HG03432 (cell line): ENCODE measurements around the gene SEMG1.

Source experiments
- ATAC-seq: cut with Tn5 transposase; IDR thresholded peaks from one replicate; pipeline ENCODE4 v1.9.1; 2021; ENCODE audit warnings: mild to moderate bottlenecking, moderate library complexity; ENCODE audit not compliant: unreplicated experiment

The SEMG1 gene

DNA sequence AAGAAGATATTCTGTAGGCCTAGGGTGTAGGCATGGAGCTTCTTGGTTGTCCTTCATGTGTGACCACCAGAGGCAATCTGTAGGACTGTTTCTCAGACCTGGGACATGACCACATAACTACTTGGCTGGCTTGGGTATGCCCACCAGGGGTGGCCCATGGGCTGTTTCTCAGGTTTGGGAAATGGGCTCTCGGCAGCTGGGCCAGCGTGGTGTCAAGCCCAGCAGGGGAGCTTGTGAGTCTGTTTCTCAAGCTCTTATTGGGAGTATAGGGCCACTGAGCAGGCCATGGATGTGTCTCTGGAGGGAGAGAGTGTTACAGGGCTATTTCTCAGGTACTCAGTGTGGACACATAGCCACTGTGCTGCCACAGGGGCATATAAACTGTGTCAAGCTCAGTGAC is 11.8 kb downstream of the SEMG1 start:
- ATAC-seq, result no peak

DNA sequence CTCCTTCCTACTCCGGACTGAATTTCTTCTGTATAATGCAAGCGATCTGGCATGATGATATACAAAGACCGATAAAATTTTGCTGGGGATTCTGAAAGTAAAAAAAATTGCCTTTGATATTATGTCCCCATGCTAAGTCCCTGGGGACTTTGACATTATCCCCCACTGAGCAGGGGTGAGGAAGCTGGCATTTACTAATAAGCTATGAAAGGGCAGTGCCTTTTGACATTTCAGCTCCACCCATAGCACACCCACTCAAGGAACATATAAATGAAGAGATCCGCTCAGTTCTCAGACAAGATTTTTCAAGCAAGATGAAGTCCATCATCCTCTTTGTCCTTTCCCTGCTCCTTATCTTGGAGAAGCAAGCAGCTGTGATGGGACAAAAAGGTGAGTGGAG is 14.2 kb downstream of the SEMG1 start, which contains the start of gene SEMG2:
Gene SEMG2 (plus strand): TSS at position 298 of the 400 bp plus-strand sequence. CDS start 17 bp downstream, at position 315.
- no peak for ATAC-seq

GRCh38 chr20:45223136-45223535 is 16.3 kb downstream of the SEMG1 start:
- ATAC-seq, result no peak

GRCh38 chr20:45226287-45226686 is 19.5 kb downstream of the SEMG1 start:
- no peak for ATAC-seq

DNA sequence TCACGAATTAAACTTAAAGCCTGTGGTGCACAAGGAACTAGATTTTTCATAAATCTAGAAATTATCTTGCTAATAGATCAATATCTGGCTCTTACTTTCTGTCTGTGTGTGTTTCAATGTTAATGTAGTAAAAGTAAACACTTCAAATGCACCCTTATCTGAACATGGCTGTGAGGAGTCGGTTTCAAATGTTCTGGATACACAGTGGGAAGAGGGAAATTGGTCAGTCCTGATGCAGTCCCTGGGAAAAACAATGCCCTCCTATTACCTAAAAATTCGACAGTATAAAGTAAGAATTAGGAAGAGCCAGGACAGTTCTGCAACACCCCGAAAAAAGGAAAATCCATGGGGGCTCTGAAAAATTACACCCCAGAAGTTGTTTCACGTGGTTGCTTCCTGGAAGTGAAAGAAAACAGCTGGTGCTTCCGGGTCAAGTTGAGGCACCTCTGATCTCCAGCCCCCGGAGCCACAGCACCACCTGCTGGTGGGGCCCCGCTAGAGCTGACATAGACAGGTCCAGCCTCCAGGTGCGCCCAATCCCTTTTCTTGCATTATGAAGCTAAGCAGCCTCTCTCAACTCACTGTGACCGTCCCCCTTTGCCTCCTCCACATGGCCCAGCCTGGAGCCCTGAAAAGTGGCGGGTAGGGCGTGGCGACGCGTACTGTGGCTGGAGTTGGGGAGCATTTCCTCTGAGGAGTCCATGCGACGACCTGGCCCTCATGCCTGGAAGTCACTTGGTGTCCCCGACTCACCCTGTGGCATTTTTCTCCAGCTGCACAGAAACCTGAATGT is 22.6 kb downstream of the SEMG1 start:
- ATAC-seq, result no peak

- no peak for ATAC-seq
Observed at GRCh38 chr20:45230631-45231030, 23.8 kb downstream of the SEMG1 start.

DNA sequence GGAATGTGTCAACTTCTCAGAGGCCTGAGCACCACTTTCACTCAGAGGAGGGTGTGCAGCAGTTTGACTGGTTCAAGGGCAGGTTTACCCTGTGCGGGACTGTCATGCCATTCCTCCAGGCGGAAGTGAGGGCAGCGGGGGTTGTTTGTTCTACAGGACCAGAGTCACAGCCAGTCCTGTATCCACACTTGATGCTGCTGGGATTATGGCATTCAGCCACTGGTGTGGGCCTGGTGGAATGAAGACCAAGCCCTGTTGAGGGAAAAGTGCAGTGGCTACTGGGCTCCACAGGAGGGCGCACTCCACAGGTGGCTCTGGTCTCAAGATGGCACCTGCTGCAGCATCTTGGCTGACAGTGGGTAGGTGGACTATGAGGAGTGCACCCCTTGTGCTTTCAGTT is 29.2 kb downstream of the SEMG1 start:
- no peak for ATAC-seq

- no peak for ATAC-seq
Observed at GRCh38 chr20:45238139-45238538, 31.3 kb downstream of the SEMG1 start.

DNA sequence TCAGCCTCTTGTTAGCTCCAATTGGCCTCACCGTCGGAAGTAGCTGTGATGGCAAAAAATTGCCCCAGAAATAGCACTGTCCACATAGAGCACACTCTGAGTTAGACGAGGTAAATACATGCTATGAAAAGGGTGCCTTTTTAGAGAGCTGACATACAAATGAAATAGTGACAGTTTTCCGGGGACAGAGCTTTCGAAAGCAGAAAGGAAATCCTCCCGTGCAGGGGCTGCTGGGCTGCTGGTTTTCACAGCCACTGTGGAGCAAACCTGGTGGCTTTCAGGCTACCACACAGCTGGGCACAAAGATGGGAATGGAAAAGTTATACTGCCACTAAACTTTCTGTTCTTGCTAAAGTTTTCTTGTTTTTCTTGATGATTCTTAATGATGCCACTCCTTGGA is 39.3 kb downstream of the SEMG1 start:
- ATAC-seq, result no peak

DNA sequence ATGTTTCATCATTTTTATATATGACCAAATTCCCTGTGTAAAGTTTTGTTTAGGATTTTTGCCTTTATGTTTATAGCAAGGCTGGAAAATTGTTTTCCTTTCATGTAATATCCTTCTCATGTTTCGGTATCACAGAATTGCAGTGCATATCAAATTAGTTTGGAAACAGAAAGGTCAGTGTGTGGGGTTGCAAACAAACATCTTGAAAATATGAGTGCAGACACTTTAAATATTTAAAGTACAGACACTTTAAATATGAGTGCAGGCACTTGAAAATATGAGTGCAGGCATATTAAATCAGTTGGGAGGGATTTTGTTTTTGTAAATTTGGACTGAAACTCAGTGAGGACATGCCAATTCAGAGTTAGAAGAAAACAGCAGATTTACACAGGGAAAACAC is 41.0 kb downstream of the SEMG1 start:
- ATAC-seq, result no peak

DNA sequence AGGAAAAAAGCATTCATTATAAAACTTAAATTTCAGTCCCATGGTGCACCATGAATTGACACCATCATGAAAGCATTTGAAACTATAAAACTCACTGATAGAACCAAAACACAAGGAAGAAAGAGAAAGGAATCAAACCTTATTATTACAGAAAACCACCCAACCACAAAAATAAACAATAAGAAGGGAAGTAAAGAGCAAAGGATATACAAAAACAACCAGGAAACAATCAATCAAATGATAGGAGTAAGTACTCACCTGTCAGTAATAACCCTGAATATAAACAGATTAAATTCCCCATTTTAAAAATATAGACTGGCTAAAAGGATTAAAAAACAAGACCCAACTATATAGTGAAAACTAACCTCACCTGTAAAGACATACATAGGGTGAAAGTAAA is 41.8 kb downstream of the SEMG1 start:
- ATAC-seq, result no peak

- ATAC-seq, result no peak
Observed at GRCh38 chr20:45251884-45252560, 45.2 kb downstream of the SEMG1 start.

- ATAC-seq, result no peak
Observed at GRCh38 chr20:45253261-45253660, 46.4 kb downstream of the SEMG1 start.

DNA sequence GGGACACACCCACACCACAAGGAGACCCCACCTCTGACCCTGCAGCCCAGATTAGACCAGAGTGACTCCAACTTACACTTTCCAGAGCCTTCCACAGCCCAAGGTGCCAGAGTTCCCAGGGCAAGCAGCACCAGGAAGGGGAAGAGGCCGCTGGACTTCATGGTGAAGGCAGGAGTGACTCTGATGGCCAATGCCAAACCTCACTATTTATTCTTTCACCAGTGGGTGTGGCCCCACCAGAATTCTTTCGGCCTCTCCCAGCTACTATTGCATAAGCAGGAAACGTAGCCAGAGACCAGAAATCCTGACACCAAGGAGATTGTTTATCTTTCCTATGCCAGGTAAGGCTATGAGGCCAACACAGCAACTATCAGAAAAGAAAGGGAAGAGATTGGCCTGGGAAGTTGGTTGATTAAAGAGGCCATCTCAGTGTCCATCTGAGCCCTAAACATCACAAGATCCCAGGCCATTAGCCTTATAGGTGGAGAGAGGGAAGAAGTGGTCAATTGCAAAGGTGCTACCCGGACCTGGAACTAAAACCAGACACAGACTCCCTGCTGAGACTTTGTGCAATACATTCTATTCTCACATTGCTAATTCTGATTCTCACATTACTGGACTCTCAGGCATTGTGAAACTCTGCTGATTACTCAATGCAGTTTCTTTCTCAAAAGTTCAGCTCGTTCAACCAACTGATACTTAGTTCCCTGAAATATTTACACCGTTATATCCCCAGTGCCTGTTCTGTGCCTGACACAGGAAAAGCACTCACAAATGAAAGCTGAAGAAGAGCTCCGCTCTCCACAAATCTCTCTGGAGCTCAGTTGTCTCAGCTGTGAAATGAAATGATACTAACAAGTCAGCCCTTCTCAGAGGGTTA is 47.8 kb downstream of the SEMG1 start, which contains the start of gene SLPI:
Gene SLPI (minus strand): TSS at position 182 of the 880 bp plus-strand sequence. CDS start 21 bp downstream, at position 161.
- ATAC-seq, result no peak

DNA sequence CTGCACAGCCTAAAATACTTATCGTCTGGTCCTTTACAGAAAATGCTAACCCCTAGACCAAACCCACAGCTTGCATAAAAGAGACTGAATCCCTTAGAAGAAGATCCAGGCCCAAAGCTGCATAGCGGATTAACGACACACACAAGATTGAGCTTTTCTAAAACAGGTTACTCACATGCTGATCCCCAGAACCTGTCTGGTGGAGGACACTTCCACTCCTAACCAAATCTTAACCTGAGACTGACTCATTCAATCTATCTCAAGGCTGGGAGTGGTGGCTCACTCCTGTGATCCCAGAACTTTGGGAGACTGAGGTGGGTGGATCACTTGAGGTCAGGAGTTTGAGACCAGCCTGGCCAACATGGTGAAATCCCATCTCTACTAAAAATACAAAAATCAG is 50.3 kb downstream of the SEMG1 start:
- no peak for ATAC-seq

DNA sequence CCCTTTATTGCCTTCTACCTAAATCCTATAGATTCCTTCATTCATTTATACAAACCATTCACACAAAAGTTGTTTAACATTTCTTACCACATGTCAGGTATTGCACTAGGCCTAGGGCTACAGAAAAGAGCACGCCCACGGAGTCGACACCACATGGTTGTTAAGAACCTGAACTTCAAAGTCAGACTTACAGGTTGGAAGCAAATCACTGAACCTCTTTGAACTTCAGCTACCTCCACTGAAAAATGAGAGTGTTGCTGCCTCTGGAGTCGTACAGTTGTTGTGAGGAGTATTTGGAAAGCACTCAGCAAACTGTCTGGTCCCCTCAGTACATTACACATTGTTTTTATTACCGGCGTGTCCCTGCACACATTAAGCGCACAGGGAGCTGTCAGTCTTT is 50.9 kb downstream of the SEMG1 start:
- ATAC-seq, result no peak

DNA sequence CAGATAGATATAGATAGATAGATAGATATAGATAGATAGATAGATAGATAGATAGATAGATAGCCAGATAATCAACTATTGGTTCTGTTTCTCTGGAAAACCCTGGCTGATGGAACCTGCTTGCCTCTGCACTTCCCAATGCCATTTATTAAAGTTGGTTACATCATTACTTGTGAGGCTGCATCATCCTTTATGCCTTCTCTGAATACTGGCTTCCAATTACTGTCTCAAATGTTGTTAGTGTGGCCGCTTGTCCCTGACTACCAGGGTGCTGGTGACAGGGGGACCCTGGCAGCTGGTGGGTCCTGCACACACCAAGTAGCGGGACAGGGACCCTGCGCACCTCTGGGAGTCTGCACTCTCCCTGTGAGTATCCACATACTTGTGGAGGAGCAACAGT is 51.4 kb downstream of the SEMG1 start:
- no peak for ATAC-seq

GRCh38 chr20:45258664-45259063 is 51.8 kb downstream of the SEMG1 start:
- ATAC-seq, result no peak
